BE2C (cell line): ENCODE data around the gene SFI1. TPM values are rescaled to one million over a fixed set of nuclear protein-coding genes. Genes with fewer than 3 reads are reported as not detected.

ENCODE experiments used
- DNase-seq: peaks from one replicate; pipeline ENCODE4 v3.0.0-alpha.2; 2020
- H3K27me3 ChIP-seq: fragments of 250-450 bp; sonication (Bioruptor Pico); 2 replicates; pipeline ENCODE4 v1.5.1; 2020; ENCODE audit warnings: mild to moderate bottlenecking
- H3K36me3 ChIP-seq: fragments of 250-450 bp; sonication (Bioruptor Pico); 2 replicates; pipeline ENCODE4 v1.5.1; 2020; ENCODE audit warnings: mild to moderate bottlenecking
- H3K4me1 ChIP-seq: fragments of 250-450 bp; sonication (Bioruptor Pico); 2 replicates; pipeline ENCODE4 v1.5.1; 2020
- H3K4me3 ChIP-seq: 2 replicates; pipeline ENCODE4 v1.5.1; 2011; ENCODE audit warnings: low read depth, low read length
- H3K9me3 ChIP-seq: fragments of 250-450 bp; sonication (Bioruptor Pico); 2 replicates; pipeline ENCODE4 v1.5.1; 2020
- CTCF ChIP-seq: IDR thresholded peaks from 2 replicates; pipeline ENCODE4 v1.5.1; 2012; ENCODE audit warnings: mild to moderate bottlenecking, low read depth, low read length
- polyA plus RNA-seq: library from polyadenylated mRNA; unstranded; fragments of >200 nt; gene quantifications from one replicate; pipeline ENCODE4 v1.2.1, GENCODE V29; 2012; ENCODE audit warnings: low read depth, missing spikeins; ENCODE audit not compliant: insufficient read length, insufficient read depth

Gene SFI1
- polyA plus RNA-seq = 20.8 TPM

- peak; percentile 45 for TF ChIP-seq CTCF
- H3K9me3 ChIP-seq = no peaks in the 10 kb centered on the region
- no peaks in the 10 kb centered on the region for H3K27me3 ChIP-seq
- DNase-seq = peak; percentile 96
- no peaks in the 10 kb centered on the region for H3K4me1 ChIP-seq
- no peaks in the 10 kb centered on the region for H3K36me3 ChIP-seq
- peak within 1 kb of the TSS; percentile 94 for H3K4me3 ChIP-seq
Measured at GRCh38 chr22:31496007-31496734, at the start of gene SFI1. SFI1 (plus strand) TSS chr22:31496536; CDS start chr22:31508285, 11,749 bp downstream.

- no peak for DNase-seq
- Histone ChIP-seq H3K4me3 (no peak overlapping the region), H3K27me3 (no peaks in the 10 kb centered on the region), H3K36me3 (peaks cover 48% of the 10 kb centered on the region), H3K9me3 (no peaks in the 10 kb centered on the region), H3K4me1 (no peaks in the 10 kb centered on the region)
- no peak for TF ChIP-seq CTCF
Measured at GRCh38 chr22:31446767-31447166, 49.6 kb upstream of the SFI1 start.

- Histone ChIP-seq H3K4me1 (no peaks in the 10 kb centered on the region), H3K36me3 (peaks cover 43% of the 10 kb centered on the region), H3K4me3 (no peak overlapping the region), H3K9me3 (no peaks in the 10 kb centered on the region), H3K27me3 (no peaks in the 10 kb centered on the region)
- DNase-seq = no peak
- no peak for TF ChIP-seq CTCF
Measured at GRCh38 chr22:31447337-31447736, 49.0 kb upstream of the SFI1 start.

GRCh38 chr22:31448382-31448781 is 48.0 kb upstream of the SFI1 start:
- TF ChIP-seq CTCF = no peak
- no peak overlapping the region for H3K4me3 ChIP-seq

GRCh38 chr22:31449506-31449905 is 46.8 kb upstream of the SFI1 start:
- DNase-seq = no peak
- Histone ChIP-seq H3K27me3 (no peaks in the 10 kb centered on the region), H3K4me1 (no peaks in the 10 kb centered on the region), H3K4me3 (no peak overlapping the region), H3K9me3 (no peaks in the 10 kb centered on the region), H3K36me3 (peaks cover 48% of the 10 kb centered on the region)
- TF ChIP-seq CTCF = no peak

More at GRCh38 chr22:31448382-31448781, 48.0 kb upstream of the SFI1 start:
- DNase-seq = no peak
- Histone ChIP-seq H3K4me1 (no peaks in the 10 kb centered on the region), H3K27me3 (no peaks in the 10 kb centered on the region), H3K36me3 (peaks cover 43% of the 10 kb centered on the region), H3K9me3 (no peaks in the 10 kb centered on the region)
